Embryonic facial prominence (tissue), 1 donor: Measurements from ENCODE around the gene BCL2L13.

Experiments
- DNase-seq: peaks from one replicate; pipeline ENCODE4 v3.0.0-alpha.2; 2016; ENCODE audit errors: extremely low spot score

The BCL2L13 gene, protein sequence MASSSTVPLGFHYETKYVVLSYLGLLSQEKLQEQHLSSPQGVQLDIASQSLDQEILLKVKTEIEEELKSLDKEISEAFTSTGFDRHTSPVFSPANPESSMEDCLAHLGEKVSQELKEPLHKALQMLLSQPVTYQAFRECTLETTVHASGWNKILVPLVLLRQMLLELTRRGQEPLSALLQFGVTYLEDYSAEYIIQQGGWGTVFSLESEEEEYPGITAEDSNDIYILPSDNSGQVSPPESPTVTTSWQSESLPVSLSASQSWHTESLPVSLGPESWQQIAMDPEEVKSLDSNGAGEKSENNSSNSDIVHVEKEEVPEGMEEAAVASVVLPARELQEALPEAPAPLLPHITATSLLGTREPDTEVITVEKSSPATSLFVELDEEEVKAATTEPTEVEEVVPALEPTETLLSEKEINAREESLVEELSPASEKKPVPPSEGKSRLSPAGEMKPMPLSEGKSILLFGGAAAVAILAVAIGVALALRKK

DNA sequence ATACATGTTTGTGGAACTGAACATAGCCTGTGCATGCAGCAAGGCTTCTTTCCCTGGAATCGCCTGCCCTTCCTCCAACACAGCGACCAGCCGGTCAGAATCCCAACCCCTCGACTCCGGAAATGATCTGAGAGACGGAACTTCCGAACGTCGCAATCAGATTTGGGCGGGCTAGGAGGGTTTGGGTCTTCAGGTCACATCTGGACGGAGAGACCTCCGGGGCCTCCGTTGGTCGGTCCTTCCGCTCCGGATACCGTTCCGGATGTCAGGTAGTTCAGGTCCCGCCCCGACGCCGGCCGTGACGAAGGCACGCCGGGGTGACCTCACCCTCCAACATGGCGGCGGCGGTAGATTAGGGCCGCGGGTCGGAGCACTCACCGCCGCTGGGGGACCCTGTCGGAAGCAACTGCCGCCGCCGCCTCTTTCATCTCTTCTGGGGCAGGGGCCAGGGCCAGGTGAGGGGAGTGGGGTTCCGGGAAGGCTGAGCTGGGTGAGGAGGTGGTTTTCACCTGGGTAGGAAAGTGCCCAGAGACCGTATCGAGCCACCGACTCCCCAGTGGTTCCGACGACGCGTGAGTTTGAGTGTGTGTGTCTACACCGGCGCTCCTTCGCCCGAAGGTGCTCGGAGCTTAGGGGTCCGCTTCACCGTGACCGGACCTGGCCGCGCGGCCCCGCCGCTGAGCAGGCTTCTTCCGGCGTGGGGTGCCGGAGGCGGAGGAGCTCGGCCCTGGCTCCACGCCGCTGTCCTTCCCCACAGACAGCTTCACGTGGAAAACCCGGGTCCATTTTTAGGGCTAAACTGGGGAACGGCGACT, at the start of gene BCL2L13:
TSS of gene BCL2L13 (plus strand) at position 326 of the 815 bp plus-strand sequence. CDS start 16,955 bp downstream, outside the sequence.
- peak; percentile 76 for DNase-seq

DNA sequence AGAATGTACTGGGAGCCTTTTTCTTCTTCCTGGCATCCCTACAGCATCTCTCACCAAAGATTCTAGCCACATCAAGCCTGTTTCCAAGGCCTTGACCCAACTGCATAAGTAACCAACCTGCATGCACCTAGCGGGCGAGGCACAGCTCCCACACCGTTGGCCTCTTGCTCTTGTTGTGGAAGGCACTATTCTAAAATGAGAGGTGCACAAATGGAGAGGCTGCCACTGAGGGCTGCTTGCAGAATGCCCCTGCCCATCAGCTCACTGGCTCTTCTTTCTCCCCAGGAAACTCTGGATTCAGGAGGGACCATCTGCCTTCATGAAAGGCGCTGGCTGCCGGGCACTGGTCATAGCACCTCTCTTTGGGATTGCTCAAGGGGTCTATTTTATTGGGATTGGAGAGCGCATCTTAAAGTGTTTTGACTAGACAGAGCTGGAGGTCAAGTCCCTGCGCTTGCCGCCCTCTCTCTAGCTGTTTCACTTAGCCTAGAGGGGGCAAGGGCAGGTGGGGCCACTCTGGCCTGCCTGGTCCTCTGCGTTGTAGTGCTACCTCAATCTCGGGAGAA, 48.7 kb upstream of the BCL2L13 start:
- no peak for DNase-seq

DNA sequence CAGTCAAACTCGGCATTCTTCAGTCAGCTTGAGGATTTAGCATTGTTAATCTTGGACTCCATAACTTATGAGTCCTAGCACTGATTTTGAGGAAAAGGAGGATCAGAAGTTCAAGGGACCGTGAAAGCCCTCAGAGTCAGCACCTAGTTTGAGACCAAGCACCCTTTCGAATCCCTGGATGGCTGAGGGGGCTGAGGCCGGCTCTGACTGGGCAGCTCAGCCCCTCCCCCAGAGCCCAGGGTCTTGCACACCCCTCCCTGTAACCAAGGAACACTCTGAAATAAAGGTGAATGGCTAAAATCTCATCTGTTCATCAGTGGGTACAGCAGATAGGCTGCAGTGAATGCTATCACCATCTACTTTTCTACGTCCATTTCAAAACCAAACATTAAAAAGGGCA, 48.0 kb upstream of the BCL2L13 start:
- no peak for DNase-seq

DNA sequence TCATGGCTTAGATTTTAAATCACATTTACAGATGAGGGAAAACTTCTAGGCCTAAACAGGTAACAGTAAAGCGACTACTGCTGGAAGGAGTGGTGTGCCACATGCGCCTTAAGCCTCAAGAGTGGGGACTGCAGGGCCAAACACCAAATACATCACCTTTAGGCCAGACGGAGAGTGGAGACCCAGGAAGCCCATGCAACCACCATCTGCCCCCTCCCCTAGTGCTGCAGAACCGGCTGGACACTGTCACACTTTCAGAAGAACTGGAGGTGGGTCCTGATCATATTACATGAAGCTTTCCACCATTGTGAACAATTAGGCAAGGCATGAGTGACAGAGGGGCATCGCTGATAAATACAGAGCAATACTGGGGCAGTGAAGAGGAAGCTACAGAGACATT, 46.4 kb upstream of the BCL2L13 start:
- DNase-seq = no peak

DNA sequence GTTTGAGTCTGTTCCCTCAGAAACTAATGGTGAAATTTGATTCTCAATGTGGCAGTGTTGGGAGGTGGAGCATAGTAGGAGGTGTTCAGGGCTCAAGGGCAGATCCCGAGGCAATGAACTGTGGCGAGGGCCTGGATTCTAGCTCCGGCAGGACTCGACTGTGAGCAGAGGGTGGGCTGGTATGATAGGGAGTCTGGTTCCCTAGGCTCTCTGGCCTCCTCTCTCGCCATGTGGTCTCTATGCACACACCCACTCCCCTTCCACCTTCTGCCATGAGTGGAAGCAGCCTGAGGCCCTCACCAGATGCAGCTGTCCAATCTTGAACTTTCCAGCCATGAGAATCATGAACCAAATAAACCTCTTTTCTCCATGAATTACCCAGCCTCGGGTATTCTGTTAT, 42.3 kb upstream of the BCL2L13 start:
- no peak for DNase-seq

DNA sequence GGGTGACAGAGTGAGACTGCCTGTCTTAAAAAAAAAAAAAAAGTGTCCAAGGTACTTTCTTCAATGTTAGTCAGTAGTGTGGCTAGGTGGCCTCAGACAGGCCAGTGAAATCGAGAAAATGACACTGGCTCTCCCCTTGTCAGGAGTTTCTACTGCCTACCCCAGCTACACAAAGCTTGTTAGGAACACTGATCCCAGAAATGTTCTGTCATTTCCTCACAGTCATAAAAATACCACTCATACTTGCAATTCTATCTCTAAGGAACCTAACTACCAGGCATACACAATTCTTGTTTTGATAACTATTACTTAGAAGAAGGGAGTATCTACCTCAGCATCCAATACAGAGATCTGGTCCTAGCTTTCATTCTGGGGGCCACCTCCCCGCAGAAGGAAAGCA, 41.3 kb upstream of the BCL2L13 start:
- DNase-seq = no peak

DNA sequence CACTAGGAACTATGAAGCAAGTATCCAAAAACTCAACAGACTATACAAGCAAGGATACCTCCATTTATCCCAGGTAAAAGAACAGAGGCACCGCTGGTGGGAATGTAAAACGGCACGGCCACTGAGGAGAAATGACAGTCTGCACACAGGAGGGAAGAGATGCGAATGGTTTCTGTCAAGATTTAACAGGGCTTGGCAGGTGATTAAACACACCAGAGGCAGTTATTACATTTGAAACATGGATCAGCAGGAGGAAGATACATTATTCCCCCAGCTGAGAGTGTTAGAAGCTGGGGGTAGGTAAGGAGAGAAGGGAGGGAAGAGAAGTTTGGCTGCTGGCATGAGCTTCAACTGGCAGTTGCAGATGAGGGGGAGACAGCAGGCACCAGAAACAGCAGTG, 40.2 kb upstream of the BCL2L13 start:
- no peak for DNase-seq

DNA sequence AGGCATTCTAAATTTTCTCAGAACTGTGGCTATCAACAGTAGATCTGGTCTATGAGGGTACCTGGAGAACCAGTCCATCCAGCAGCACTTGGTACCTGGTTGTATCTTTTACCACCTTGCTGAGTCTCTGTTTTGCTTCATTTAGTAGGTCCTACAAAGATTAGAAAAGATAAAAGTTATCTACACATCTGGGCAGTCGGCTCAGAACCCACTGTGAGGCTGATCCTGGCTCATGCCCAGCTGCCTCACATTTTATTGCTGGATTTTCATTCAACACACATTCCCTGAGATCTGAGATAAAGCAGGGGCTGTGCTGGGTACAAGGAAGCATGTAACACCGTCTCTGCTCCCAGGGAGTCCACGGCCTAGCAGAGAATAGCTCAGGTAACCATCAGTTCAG, 37.5 kb upstream of the BCL2L13 start:
- DNase-seq = no peak

DNA sequence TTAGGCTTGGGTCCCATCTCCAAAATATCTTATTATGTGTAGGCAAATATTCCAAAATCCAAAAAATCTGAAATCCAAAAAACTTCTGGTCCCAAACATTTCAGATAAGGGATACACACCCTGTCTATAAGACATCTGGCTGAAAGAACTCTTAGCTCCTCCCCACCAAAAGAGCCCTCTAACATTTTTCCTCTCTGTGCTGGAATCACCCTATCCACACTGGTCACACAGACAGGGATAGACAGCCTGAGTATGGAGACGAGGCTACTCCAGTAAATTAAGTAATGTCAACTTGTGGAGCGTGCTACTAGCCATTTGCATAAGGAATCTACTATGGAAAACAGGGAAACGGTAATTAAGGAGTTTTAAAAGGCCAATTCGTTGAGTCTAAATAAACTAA, 34.9 kb upstream of the BCL2L13 start:
- no peak for DNase-seq

DNA sequence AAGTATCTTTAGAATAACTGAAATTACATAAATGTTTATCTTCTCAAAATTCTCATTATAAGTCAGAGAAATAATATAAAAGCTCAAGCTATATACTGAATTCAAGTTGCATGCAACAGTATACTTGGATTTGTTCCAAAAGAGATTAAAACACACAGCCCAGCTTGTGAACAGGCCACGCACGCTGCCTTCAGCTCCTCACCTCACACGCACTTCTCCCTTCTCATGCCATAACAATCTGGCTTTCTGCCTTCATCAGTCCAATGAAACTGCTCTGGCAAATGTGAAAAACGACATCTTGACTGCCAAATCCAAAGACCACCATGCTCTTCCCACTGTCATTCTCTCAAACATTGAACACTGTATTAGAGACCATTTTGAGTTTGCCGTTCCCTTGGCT, 32.1 kb upstream of the BCL2L13 start:
- DNase-seq = no peak

DNA sequence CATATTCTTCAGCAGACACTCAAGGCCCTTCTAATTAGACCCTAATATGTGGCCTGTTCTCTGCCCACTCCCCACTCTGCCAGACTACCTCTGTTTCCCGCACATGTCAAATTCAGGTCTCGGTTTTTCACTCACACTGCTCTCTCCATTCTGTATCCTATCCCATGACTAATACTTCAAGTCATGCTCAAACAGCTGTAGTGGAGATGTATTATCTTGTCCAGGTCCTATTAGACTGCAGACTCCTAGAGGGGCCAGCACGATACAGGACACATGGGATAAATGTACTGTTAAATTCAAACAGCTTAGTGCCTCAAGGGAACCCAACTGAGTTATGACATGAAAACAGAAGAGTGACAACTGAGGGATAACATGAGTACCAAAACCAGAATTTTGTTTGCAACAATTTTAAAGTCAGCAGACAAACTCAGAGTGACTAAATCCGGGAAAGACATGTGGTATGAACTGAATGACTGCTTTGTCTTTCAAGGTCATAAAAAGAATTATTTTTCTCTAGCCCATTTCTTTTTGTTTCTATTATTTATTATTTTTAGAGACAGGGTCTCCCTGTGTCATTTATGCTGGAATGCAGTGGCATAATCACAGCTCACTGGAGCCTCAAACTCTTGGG, 30.6 kb upstream of the BCL2L13 start:
- no peak for DNase-seq

DNA sequence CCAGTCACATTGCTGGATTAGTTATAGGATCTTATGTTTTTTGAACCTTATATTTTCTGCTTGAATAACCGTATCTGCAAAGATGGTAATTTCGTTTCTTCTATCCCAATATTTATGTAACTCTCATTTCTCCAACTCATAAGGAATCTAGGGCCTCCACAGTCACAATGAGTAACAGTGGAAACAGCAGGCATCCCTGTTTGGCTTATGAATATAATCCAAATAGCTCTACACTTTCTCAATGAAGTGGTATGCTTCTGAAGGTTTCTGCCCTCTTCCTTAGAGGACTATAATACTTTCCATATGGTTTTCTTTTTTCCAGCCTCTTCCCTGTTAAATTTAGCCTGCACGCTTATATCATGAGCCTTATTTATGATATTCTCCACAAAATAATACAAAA, 26.5 kb upstream of the BCL2L13 start:
- DNase-seq = no peak

DNA sequence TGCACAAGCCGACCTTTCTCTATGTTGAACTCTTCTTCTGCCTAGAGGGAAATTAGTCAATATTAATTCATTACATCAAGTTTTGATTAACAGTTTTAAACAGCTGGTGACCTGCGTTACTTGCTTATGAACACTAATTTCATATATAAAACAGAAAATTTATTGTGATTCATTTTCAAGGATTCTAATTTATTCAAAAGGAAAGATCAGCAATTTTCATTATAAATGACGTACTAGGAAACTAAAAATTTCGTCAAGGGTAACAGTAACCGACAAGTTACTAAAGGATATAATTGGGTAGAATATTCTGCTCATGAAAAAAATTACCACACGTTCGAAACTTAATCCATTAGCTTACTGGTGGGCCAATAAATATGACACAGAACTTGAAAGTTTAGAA, 25.3 kb upstream of the BCL2L13 start:
- no peak for DNase-seq

DNA sequence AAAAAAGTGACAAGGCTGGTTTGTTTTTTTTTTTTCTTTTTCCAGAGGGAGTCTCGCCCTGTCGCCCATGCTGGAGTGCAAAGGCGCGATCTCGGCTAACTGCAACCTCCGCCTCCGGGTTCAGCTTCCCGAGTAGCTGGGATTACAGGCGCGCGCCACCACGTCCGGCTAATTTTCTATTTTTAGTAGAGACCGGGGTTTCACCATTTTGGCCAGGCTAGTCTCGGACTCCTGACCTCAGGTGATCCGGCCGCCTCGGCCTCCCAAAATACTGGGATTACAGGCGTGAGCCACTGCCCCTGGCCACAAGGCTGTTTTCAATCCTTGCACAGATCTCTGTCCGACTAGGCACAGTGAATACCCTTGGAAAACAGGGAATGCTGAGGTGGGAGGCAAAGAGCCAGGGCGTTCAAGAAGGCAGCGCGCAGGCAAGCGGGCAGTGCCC, 10.6 kb upstream of the BCL2L13 start:
- DNase-seq = no peak

DNA sequence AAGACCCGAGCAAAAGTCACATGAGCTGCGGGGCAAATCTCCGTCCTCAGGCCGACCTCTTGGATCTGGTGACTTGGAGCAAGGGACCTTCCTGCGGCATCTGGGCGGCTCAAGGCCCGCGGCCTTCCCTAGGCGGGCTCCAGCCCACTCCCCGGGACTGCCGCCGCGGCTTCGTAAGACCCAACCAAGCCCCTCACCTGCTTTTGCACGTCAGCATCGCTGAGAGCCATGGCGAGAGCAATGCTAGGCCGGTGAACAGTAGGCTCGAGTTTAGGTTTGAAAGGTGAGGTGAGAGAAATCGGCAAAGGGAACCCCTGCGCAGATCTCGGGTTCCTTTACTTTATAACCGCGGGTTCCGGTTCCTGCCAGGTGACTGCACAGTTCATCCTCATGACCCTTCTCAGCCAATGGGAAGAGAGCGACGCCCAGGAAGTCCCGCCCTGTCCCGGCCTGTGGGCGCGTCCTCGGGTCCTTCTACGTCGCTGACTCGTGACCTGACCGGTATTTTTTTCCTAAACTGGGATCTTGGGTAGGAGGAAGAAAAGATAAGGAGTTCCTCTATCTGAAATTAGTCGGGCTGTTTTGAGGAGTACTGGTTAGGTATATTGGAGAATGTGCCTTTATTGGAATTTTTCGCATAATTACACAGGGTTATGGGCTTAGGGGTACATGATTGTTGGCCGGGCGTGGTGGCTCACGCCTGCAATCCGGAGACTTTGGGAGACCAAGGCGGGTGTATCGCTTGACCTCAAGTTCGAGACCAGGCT, 10.0 kb upstream of the BCL2L13 start, which contains the start of gene ATP6V1E1:
TSS of gene ATP6V1E1 (minus strand) at position 344 of the 767 bp plus-strand sequence. CDS start at position 230, 114 bp downstream.
- DNase-seq = peak; percentile 95

DNA sequence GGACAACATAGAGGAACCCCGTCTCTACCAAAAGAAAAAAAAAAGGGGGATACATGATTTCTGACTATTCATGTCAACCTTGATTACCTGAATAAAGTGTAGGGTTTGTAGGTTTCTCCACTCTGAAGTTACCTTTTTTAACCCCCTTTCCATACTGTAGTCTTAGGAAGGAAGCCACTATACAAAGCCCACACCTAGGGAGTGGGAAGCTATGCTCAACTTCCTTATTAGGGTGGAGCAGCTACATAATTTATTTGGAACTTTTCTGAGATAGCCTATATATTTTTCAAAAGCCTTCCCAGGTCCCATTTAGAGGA, 9.4 kb upstream of the BCL2L13 start:
- DNase-seq = no peak

DNA sequence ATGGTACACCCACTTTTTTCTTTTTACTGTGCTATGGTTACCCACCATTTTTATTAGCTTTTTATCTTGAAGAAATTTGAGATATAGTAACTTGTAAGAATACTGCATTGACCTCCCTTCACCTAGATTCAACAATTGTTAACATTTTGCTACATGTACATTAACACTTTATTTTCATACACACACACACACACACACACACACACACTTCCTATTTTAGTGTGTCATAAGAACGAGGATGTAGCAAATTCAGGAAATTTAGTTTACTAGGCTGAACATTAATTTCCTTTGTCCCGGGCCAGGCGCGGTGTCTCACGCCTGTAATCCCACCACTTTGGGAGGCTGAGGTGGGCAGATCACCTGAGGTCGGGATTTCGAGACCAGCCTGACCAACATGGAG, 8.9 kb upstream of the BCL2L13 start:
- DNase-seq = no peak

DNA sequence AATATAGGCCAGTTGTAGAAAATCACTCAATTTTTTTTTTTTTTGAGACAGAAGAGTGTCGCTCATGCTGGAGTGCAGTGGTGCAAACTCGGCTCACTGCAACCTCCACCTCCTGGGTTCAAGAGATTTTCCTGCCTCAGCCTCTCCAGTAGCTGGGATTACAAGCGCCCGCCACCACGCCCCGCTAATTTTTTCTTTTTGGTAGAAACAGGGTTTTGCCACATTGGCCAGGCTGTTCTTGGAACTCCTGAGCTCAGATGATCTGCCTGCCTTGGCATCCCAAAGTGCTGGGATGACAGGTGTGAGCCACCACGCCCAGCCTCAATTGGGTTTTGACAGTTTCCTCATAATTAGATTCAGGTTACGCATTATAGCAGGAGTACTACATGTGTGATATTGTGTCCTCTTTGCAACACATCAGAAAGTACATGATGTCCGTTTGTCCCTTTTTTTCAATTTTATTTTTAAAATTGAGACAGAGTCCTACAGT, 7.4 kb upstream of the BCL2L13 start:
- no peak for DNase-seq

DNA sequence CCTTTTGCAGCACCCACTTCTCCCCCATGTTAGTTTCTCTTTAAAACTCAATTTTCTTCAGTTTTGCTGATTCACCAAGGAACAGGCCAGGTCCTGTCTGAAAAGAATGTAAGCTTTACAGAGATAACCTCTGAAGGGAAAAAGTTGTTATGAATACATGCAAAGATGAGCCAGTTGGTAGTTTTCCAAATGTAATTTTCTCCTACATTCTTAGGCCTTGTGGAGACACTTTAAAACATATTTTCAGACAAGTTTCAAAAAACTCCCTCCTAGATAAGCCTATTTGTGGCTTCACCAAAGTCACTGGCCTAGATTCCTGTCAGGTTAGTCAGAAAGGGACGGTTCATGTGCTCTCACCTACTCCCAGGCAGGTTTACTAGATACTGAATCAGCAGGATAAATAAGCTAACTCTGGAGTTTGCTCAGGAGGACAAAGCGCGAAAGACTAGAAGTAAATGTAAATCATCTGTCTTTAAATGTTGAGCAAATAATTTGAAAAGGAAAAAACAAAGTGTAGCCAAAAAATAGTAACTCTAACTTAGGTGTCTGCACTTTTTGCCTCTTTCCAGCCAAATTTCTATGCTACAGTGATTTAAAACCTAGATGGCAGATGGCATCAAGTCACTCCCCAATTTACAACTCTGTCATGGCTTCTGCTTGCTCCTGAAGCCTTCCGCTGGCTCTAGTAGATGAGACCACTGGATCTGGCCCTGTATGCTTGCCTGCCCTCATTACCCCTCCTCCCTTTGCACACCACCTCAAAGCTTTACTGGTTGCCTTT, 5.2 kb upstream of the BCL2L13 start:
- DNase-seq = no peak

DNA sequence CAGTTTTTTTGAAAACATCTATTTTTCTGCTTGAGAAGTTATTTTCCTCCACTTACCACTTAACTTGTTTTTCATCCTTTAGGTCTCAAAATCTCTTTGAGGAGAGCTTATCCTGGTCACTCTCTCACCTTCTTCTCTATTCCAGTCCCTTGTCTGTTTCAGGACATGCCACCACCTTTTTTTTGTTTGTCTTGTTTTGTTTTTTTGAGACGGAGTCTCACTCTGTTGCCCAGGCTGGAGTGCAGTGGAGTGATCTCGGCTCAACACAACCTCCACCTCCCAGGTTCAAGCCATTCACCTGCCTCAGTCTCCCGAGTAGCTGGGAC, 4.6 kb upstream of the BCL2L13 start:
- no peak for DNase-seq
